ENCODE results near the gene NAA40.
A peak's percentile ranks its signal among the peaks of the same experiment; 100 is the strongest.

The NAA40 gene

DNA sequence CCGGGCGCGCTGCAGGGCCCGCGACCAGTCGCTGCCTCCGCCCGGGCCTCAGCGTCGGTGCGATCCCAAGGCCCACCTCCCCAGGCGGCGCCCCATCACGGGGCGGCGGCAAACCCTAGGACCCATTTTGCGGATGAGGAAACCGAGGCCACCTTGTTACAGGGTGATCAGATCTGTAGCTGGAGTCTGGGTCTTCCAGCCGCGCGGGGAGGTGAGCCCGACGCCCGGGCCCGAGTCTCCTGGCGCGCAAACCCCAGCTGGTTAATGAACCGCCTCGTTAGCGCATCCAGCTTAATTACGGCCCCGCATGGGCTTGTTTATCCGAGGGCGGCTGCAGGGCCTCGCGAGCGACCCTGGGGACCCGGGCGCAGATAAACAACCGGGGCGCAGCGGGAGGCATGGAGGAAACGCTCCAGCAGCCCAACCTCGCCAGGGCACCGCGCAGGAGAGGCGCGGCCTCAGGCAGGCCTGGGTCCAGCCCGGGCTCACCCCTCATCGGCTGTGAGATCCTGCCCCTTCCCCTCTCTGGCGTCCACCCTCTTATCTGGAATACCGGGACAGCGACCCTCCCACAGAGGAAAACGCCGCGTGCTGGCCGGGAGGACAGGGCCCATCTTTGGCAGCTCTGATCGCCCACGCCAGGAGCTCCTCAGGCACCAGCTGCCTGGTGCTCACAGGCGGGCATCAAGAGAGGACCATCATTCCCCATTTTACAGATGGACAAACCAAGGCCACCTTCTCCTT, 62.1 kb downstream of the NAA40 start:
- no peaks in the 10 kb centered on the region for H3K9me3 ChIP-seq
- peaks cover 14% of the 10 kb centered on the region for H3K36me3 ChIP-seq
- H3K4me3 ChIP-seq (ENCODE audit: low read depth, low read length), result no peak overlapping the region
- peaks cover 5% of the 10 kb centered on the region for H3K4me1 ChIP-seq
- TF ChIP-seq, protein P1, sequence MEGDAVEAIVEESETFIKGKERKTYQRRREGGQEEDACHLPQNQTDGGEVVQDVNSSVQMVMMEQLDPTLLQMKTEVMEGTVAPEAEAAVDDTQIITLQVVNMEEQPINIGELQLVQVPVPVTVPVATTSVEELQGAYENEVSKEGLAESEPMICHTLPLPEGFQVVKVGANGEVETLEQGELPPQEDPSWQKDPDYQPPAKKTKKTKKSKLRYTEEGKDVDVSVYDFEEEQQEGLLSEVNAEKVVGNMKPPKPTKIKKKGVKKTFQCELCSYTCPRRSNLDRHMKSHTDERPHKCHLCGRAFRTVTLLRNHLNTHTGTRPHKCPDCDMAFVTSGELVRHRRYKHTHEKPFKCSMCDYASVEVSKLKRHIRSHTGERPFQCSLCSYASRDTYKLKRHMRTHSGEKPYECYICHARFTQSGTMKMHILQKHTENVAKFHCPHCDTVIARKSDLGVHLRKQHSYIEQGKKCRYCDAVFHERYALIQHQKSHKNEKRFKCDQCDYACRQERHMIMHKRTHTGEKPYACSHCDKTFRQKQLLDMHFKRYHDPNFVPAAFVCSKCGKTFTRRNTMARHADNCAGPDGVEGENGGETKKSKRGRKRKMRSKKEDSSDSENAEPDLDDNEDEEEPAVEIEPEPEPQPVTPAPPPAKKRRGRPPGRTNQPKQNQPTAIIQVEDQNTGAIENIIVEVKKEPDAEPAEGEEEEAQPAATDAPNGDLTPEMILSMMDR (IDR thresholded peaks at IDR 0.05; ENCODE audit: low read depth, low read length), result no peak
- DNase-seq, result no peak
- H3K27me3 ChIP-seq, result no peaks in the 10 kb centered on the region

DNA sequence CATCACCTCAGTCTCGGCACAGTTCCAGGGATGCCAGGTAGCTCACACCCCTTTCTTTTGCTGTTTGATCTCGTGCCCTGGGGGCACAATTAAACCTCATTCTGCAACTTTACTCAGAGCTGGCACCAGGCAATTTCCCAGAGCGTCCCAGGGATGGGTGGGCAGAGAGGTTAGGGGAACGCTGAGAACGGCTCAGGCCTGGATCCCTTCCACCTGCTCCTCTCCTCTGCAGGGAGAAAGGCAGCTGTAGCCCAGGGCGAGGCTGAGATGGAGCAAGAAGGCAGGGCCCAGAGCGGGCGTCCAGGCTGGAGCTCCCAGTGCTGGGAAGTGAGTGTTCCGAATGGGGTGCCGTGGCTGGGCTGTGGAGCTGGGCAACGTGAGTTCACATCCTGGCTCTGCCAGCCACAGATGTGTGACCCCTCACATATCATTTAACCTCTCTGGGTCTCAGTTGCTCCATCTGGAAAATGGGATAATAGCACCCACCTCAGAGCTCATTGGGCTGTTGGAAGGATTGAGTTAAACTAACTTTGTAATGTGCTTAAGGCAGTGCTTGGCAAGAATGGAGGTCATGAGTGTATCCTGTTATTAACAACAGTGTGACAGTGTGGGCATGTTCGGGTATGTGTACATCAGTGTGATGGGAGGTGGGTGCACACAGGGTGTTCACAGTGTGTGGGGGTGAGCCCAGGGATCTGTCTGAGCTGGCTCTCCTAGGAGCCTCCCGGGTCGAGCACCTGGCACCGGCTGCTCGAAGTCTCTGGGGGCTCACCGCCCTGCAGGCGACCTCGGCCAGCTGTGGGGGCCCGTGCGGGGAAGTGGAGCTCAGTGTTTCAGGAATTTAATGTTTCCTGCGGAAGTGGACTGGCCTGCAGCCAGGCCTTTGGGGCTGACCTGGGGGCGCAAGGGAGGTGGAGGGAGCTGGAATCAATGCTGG, 63.0 kb downstream of the NAA40 start:
- no peak overlapping the region for H3K4me3 ChIP-seq (ENCODE audit: low read depth, low read length)
- no peaks in the 10 kb centered on the region for H3K27me3 ChIP-seq
- TF ChIP-seq, protein P1 (IDR thresholded peaks at IDR 0.05; ENCODE audit: low read depth, low read length), result no peak
- peaks cover 5% of the 10 kb centered on the region for H3K4me1 ChIP-seq
- peaks cover 6% of the 10 kb centered on the region for H3K36me3 ChIP-seq
- peak; percentile 41 for DNase-seq
- H3K9me3 ChIP-seq, result no peaks in the 10 kb centered on the region

DNA sequence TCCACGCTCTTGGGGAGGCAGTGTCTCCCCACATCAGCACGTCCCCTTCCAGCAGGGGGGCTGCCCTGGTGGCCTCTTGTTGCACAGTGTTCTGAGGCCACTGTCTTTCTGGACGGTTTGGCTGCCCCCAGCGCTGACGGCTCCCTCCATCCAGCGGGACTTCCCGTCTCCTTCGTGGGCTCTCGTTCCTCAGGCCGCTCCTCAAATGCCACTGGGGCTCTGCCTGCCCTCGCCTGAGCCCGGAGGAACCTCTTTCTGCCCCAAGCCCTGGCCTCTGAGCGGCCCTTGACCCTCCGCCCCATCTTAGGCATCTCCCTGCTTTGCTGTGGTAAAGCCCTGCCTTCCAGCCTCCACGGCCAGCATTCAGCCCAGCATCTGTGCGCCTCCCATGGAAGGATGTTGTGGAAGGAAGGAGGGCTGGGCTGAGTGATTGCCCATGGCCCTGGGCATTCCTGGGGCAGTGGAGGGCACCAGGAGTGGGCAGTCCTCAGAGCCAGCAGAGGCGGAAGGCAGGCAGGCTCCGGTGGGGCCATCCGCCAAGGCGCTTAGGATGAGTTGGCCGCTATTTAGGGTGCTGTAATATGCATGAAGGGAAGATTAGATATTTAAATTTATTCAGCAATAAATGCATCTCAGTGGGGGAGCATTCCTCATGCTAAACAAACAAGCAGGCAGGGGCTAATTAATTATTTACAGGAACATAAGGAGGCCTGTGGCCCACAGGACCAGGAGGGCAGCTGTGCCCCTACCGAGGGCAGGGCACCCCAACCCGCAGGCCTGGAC, 65.2 kb downstream of the NAA40 start:
- no peaks in the 10 kb centered on the region for H3K27me3 ChIP-seq
- H3K4me3 ChIP-seq (ENCODE audit: low read depth, low read length), result no peak overlapping the region
- TF ChIP-seq, protein P1 (IDR thresholded peaks at IDR 0.05; ENCODE audit: low read depth, low read length), result no peak
- H3K9me3 ChIP-seq, result no peaks in the 10 kb centered on the region
- H3K4me1 ChIP-seq, result peaks cover 1% of the 10 kb centered on the region
- H3K36me3 ChIP-seq, result no peaks in the 10 kb centered on the region; the same call in 1 of the 2 replicates
- DNase-seq, result no peak

DNA sequence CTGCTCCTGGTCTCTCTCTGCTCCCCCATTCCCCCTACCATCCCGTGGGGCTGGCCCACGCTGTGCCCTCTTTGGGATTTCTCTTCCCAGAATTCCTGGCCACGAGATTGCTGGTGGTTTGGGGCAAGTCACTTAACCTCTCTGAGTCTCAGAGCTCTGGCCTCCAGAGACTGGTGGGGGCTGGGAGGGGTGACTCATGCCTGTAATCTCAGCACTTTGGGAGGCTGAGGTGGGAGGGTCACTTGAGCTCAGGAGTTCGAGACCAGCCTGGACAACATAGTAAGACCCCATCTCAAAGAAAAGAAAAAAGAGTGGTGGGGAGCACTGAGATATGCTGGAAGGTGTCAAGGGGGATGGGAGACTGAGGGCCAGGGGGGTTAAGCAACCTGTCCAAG, 65.8 kb downstream of the NAA40 start:
- TF ChIP-seq, protein P1 (IDR thresholded peaks at IDR 0.05; ENCODE audit: low read depth, low read length), result no peak
- DNase-seq, result no peak
- no peaks in the 10 kb centered on the region for H3K27me3 ChIP-seq

DNA sequence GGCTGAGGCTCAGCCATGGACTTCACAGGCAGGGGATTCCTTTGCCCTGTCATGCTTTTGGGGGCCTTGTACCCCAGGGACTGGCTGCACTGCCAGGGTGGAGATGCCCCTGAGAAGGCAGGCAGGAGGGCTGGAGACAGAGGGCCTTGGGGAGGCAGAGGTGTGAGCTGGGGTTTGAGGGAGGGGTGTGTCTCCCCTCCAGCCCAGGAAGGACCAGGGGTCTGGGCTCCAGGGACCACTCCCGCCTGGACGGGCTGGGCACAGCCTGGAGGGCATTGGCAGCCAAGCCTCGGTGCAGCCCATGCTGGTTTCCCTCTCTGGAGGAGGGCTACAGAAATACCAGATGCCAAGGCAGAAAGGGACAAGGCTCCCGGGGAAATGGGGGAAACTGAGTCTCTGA, 66.9 kb downstream of the NAA40 start:
- no peaks in the 10 kb centered on the region for H3K27me3 ChIP-seq
- H3K4me3 ChIP-seq (ENCODE audit: low read depth, low read length), result no peak overlapping the region
- TF ChIP-seq, protein P1 (IDR thresholded peaks at IDR 0.05; ENCODE audit: low read depth, low read length), result no peak
- H3K36me3 ChIP-seq, result no peaks in the 10 kb centered on the region
- no peaks in the 10 kb centered on the region for H3K4me1 ChIP-seq
- no peaks in the 10 kb centered on the region for H3K9me3 ChIP-seq
- no peak for DNase-seq

More for the DNA sequence above, 65.8 kb downstream of the NAA40 start:
- Histone ChIP-seq H3K36me3 (no peaks in the 10 kb centered on the region), H3K4me1 (no peaks in the 10 kb centered on the region), H3K9me3 (no peaks in the 10 kb centered on the region), H3K4me3 (ENCODE audit: low read depth, low read length) (no peak overlapping the region)

All from BE2C (cell line).